D721Med (cell line): Measurements from ENCODE around the gene SMC4.
A peak's percentile ranks its signal among the peaks of the same experiment; 100 is the strongest.

ENCODE experiments used
- DNase-seq: peaks from one replicate; pipeline ENCODE4 v3.0.0; 2011; ENCODE audit warnings: low spot score; ENCODE audit not compliant: insufficient read length
- FAIRE-seq: peaks from 2 replicates; lab custom pipeline; 2011; peaks lifted over from hg19 to GRCh38; lab: Jason Lieb, UNC
- TF ChIP-seq, protein P1 (sequence below): IDR thresholded peaks from 2 replicates; pipeline ENCODE4 v1.5.1; 2012; ENCODE audit warnings: mild to moderate bottlenecking, control low read depth; ENCODE audit not compliant: insufficient read depth; ENCODE audit errors: missing control alignments

Gene SMC4

DNA sequence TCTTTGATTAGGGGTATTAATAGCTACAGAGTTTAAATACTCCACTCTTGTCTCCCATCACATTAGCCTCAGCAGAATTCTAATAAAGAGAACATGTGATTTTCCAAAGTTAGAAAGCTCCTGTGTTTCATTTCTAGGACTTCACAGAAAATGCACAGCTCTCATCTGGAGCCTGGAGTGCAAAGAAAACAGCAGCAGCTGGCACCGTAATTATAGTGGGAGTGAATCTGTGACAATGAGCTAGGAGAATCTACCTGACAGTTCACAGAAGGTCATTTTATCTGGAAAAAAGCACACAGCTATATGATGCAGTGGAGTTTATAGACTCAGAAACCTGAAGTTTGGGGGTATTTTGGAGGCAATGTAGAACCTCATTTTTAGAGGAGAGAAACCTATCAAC, 55.5 kb downstream of the SMC4 start:
- no peak for FAIRE-seq
- DNase-seq, result no peak
- TF ChIP-seq, protein P1, sequence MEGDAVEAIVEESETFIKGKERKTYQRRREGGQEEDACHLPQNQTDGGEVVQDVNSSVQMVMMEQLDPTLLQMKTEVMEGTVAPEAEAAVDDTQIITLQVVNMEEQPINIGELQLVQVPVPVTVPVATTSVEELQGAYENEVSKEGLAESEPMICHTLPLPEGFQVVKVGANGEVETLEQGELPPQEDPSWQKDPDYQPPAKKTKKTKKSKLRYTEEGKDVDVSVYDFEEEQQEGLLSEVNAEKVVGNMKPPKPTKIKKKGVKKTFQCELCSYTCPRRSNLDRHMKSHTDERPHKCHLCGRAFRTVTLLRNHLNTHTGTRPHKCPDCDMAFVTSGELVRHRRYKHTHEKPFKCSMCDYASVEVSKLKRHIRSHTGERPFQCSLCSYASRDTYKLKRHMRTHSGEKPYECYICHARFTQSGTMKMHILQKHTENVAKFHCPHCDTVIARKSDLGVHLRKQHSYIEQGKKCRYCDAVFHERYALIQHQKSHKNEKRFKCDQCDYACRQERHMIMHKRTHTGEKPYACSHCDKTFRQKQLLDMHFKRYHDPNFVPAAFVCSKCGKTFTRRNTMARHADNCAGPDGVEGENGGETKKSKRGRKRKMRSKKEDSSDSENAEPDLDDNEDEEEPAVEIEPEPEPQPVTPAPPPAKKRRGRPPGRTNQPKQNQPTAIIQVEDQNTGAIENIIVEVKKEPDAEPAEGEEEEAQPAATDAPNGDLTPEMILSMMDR, result no peak

DNA sequence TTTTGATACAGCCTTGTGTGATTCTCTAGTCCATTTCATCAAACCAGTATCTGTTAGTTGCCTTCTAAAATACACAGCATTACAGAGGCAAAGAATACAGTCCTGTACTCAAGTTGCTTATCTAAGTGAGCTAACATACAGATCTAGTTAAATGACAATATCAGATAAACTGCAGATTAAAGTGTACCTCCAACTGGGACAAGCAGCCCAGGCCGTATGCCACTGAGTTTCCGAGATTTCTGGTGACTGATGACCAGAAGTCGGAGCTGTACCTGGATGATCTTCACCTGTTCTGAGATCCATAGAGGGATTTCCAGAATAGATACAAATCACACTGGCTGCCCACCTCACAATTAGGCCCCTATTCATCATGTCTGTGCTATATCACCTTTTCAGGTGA, 56.4 kb downstream of the SMC4 start:
- FAIRE-seq, result no peak
- TF ChIP-seq, protein P1, result no peak
- DNase-seq, result no peak

DNA sequence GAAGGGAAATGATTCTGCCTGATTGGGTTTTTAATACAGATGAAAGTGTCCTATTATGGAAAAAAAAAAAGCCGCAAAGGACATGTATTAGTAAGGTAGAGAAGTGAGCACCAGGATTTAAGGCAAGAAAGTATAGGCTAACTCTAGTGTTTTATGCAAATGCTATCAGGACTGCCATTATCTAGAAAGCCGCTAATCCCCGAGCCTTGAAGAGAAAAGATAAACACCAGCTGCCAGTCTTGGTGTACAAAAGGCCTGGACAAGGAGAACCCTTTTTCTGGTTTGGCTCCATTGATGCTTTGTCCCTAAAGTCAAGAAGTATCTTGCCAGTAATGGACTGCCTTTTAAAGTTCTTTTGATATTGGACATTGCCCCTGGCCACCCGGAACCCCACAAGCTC, 58.7 kb downstream of the SMC4 start:
- FAIRE-seq (peak; percentile 53), DNase-seq (no peak)
- TF ChIP-seq, protein P1, result no peak

DNA sequence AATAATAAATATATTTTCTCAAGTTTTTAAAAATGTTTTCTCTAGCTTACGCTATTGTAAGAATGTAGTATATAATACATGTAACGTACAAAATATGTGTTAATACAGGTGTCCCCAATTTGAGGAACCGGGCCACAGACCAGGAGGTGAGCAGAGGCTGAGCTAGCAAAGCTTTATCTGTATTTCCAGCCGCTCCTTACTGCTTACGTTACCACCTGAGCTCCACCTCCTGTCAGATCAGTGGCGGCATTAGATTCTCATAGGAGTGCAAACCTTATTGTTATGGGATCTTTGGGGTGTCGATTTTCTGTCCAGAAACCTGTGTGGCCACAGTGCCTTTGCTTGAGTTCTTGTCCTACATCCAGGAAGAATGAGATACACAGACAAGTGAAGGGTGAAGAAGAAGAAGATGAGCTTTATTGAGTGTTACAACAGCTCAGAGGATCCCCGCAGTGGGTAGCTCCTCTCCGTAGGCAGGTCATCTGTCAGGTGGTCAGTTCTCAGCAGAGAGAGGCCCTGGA, 60.1 kb downstream of the SMC4 start:
- no peak for FAIRE-seq
- DNase-seq, result no peak
- TF ChIP-seq, protein P1, result no peak

DNA sequence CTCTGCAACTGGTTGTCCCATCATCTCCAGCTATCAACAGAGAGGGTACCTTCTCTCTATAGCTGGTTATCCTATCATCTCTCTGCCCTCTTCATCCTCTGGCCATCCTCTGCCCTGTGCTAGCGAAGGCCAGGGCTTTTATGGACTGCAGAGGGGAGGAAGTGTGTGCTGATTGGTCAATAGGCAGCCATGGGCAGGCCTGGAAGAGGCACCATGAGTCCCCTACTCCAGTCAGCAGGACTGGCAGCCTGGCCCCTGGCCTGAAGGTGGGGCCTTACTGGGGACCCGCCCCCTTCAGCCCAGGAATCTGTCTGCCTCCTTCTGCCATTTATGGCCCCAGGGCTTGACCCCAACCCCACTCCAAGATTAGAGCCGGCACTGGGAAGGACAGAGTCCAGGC, 60.6 kb downstream of the SMC4 start:
- TF ChIP-seq, protein P1, result no peak
- no peak for DNase-seq
- FAIRE-seq, result no peak

DNA sequence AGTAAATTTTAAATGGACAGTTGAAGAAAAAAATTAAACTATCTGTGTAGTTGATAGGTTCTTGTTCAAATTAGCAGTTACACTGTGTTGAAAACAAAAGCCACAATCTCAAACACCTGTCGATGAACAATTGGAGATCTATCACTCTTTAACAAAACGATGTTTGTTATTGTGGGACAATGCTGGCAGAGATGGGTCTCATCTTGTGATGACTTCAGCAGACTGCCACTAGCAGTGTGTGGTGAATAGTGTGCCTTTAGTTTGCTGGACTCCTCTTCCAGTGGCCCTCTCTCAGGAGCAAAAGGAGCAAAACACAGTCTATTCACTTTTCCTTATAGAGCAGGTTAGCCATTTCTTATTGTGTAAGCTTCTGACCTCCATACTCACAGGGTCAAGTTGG, 64.9 kb downstream of the SMC4 start:
- TF ChIP-seq, protein P1, result no peak
- no peak for FAIRE-seq

DNA sequence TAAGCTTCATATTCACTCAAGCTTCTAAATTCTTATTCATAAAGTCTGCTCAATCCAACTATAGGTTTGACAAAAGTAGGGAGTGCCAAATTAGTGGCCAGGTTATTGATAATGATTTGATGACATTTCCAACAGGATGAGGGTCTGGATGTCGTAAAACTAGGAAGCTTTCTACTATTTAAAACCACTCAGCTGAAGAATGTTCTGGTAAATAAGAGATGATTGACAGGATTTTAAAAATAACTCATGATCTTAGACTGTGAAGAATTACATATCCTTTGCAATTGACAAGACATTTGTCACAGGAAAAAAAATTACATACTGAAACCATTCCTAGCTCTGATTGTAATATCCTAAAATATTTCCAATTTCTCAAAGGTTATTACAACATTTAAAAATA, 65.5 kb downstream of the SMC4 start:
- DNase-seq, result no peak
- FAIRE-seq, result no peak
- TF ChIP-seq, protein P1, result no peak

More for the DNA sequence above, 64.9 kb downstream of the SMC4 start:
- DNase-seq, result no peak
